Measurements from ENCODE around the gene PLEKHA4.

Gene PLEKHA4

GRCh38 chr19:48799358-48800300 lies 68.8 kb downstream of the PLEKHA4 start:
- no peaks in the 10 kb centered on the region for H3K9me2 ChIP-seq (replicated peaks; ENCODE audit: insufficient read depth, low read length)
- no peak overlapping the region for H3K27ac ChIP-seq (ENCODE audit: low read depth, low read length)
- no peak overlapping the region for H3K4me3 ChIP-seq (ENCODE audit: insufficient read depth, low read length, poor library complexity, severe bottlenecking)
- no peak overlapping the region for H3K4me2 ChIP-seq (ENCODE audit: low read depth, low read length, poor library complexity, severe bottlenecking)
- H3K36me3 ChIP-seq (ENCODE audit: low read length) = no peaks in the 10 kb centered on the region
- TF ChIP-seq CTCF (IDR thresholded peaks at IDR 0.05; ENCODE audit: insufficient read depth, low read length, poor library complexity, severe bottlenecking) = no peak
- no peak for TF ChIP-seq EZH2phosphoT487 (conservative IDR thresholded peaks at IDR 0.05; ENCODE audit: low read length)
- H4K20me1 ChIP-seq (ENCODE audit: low read depth, low read length) = no peaks in the 10 kb centered on the region
- no peak overlapping the region for H2AFZ ChIP-seq (ENCODE audit: low read depth, low read length, severe bottlenecking)
- no peaks in the 10 kb centered on the region for H3K79me2 ChIP-seq (ENCODE audit: insufficient read depth, low read length)
- no peaks in the 10 kb centered on the region for H3K9me3 ChIP-seq (ENCODE audit: insufficient read depth, low read length)
- H3K9ac ChIP-seq (ENCODE audit: low read length) = no peak overlapping the region
- no peaks in the 10 kb centered on the region for H3F3A ChIP-seq (ENCODE audit: insufficient read depth)
- H3K27me3 ChIP-seq (ENCODE audit: low read length) = no peaks in the 10 kb centered on the region

GRCh38 chr19:48798937-48799336 lies 69.5 kb downstream of the PLEKHA4 start:
- no peaks in the 10 kb centered on the region for H3K79me2 ChIP-seq (ENCODE audit: insufficient read depth, low read length)
- no peaks in the 10 kb centered on the region for H3F3A ChIP-seq (ENCODE audit: insufficient read depth)
- H3K4me2 ChIP-seq (ENCODE audit: low read depth, low read length, poor library complexity, severe bottlenecking) = no peak overlapping the region
- no peak overlapping the region for H3K9ac ChIP-seq (ENCODE audit: low read length)
- no peaks in the 10 kb centered on the region for H3K9me2 ChIP-seq (replicated peaks; ENCODE audit: insufficient read depth, low read length)
- H3K9me3 ChIP-seq (ENCODE audit: insufficient read depth, low read length) = no peaks in the 10 kb centered on the region
- H3K27ac ChIP-seq (ENCODE audit: low read depth, low read length) = no peak overlapping the region
- no peak for TF ChIP-seq CTCF (IDR thresholded peaks at IDR 0.05; ENCODE audit: insufficient read depth, low read length, poor library complexity, severe bottlenecking)
- no peak for TF ChIP-seq EZH2phosphoT487 (conservative IDR thresholded peaks at IDR 0.05; ENCODE audit: low read length)
- no peaks in the 10 kb centered on the region for H4K20me1 ChIP-seq (ENCODE audit: low read depth, low read length)
- no peak overlapping the region for H2AFZ ChIP-seq (ENCODE audit: low read depth, low read length, severe bottlenecking)
- no peaks in the 10 kb centered on the region for H3K36me3 ChIP-seq (ENCODE audit: low read length)
- H3K27me3 ChIP-seq (ENCODE audit: low read length) = no peaks in the 10 kb centered on the region
- H3K4me3 ChIP-seq (ENCODE audit: insufficient read depth, low read length, poor library complexity, severe bottlenecking) = no peak overlapping the region

- no peak overlapping the region for H2AFZ ChIP-seq (ENCODE audit: low read depth, low read length, severe bottlenecking)
- H3K27me3 ChIP-seq (ENCODE audit: low read length) = no peaks in the 10 kb centered on the region
- no peaks in the 10 kb centered on the region for H3K9me3 ChIP-seq (ENCODE audit: insufficient read depth, low read length)
- H3K27ac ChIP-seq (ENCODE audit: low read depth, low read length) = no peak overlapping the region
- H3F3A ChIP-seq (ENCODE audit: insufficient read depth) = no peaks in the 10 kb centered on the region
- no peak overlapping the region for H3K4me3 ChIP-seq (ENCODE audit: insufficient read depth, low read length, poor library complexity, severe bottlenecking)
- H4K20me1 ChIP-seq (ENCODE audit: low read depth, low read length) = no peaks in the 10 kb centered on the region
- no peak overlapping the region for H3K9ac ChIP-seq (ENCODE audit: low read length)
- H3K36me3 ChIP-seq (ENCODE audit: low read length) = no peaks in the 10 kb centered on the region
- TF ChIP-seq EZH2phosphoT487 (conservative IDR thresholded peaks at IDR 0.05; ENCODE audit: low read length) = no peak
- no peak for TF ChIP-seq CTCF (IDR thresholded peaks at IDR 0.05; ENCODE audit: insufficient read depth, low read length, poor library complexity, severe bottlenecking)
- H3K79me2 ChIP-seq (ENCODE audit: insufficient read depth, low read length) = no peaks in the 10 kb centered on the region
- no peak overlapping the region for H3K4me2 ChIP-seq (ENCODE audit: low read depth, low read length, poor library complexity, severe bottlenecking)
- H3K9me2 ChIP-seq (replicated peaks; ENCODE audit: insufficient read depth, low read length) = no peaks in the 10 kb centered on the region
Observed at GRCh38 chr19:48797103-48797502, 71.3 kb downstream of the PLEKHA4 start.

All from SU-DHL-6 (cell line).